ENCODE results near the gene BLACAT1. TPM values are rescaled to one million over a fixed set of nuclear protein-coding genes. Genes with fewer than 3 reads are reported as not detected.

BLACAT1 gene
- total and polyA plus RNA-seq, 9 of the 15 experiments (the other 6 are each of a cell fraction or from before 2014, with no cell fraction given) = 0.10 to 5.9 (median 0.73) TPM

- TF ChIP-seq AFF4 (CRISPR knock-in tag; IDR thresholded peaks at IDR 0.05) (no peak), SLC30A9 (CRISPR knock-in tag; IDR thresholded peaks at IDR 0.05) (no peak), ILF3 (IDR thresholded peaks at IDR 0.05; ENCODE audit: borderline replicate concordance) (no peak), TBL1XR1 (IDR thresholded peaks at IDR 0.05; ENCODE audit: low read length in 2 of 2) (no peak), ATF7 (IDR thresholded peaks at IDR 0.05) (no peak), ZNF830 (CRISPR knock-in tag; IDR thresholded peaks at IDR 0.05) (no peak), MBD1 (CRISPR knock-in tag; IDR thresholded peaks at IDR 0.05) (no peak), EZH2 (IDR thresholded peaks at IDR 0.05; ENCODE audit: borderline replicate concordance, low read depth, low read length) (no peak), RBM25 (IDR thresholded peaks at IDR 0.05; ENCODE audit: low read depth, low read length, severe bottlenecking) (no peak), SAP30 (IDR thresholded peaks at IDR 0.05; ENCODE audit: borderline replicate concordance, insufficient read depth, low read depth, low read length, poor library complexity, severe bottlenecking) (no peak), POLR2A (conservative IDR thresholded peaks at IDR 0.05) (no peak), ZC3H4 (CRISPR knock-in tag; IDR thresholded peaks at IDR 0.05; ENCODE audit: borderline replicate concordance) (no peak)
These were observed 3.5 kb downstream of the BLACAT1 start (continued) for GRCh38 chr1:205452364-205452763.
